Right renal pelvis (tissue), 4 donors: Measurements from ENCODE around the gene ME3. TPM values are rescaled to one million over a fixed set of nuclear protein-coding genes. Genes with fewer than 3 reads are reported as not detected.
A peak's percentile ranks its signal among the peaks of the same experiment; 100 is the strongest.

Experiments
- DNase-seq, 4 donors: peaks; one replicate each; pipeline ENCODE4 v3.0.0-alpha.2; 2013; ENCODE audit warnings: low read depth in 4 of 4, low spot score in 3 of 4, missing footprints in 1 of 4
- polyA plus RNA-seq, 4 donors: library from polyadenylated mRNA; unstranded; fragments of 120-200 nt; gene quantifications; one replicate each; pipeline ENCODE4 v1.2.1, GENCODE V29; 2013; ENCODE audit not compliant: insufficient read length in 4 of 4

Gene ME3
- polyA plus RNA-seq, 4 donors: 29.1 to 32.4 (median 29.4) TPM

DNA sequence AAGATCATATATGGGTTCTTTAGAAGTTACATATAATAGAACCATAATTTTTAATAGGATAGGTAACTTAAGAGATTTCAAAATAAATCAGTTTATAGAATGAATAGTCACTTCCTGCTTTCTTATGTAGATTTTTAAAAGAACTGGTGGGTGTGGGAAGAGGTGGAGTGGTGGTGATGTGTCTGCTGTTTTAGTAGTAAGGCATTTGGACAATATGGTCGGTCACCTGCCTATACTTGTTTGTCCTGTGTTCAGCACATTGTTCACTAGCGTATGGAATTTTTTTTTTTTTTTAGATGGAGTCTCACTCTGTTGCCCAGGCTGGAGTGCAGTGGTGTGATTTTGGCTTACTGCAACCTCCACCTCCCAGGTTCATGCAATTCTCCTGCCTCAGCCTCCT lies 258.4 kb downstream of the ME3 start:
- DNase-seq: no peak

- DNase-seq: no peak
Measured at GRCh38 chr11:86408845-86409244, 263.6 kb downstream of the ME3 start.

- DNase-seq: no peak
Measured at GRCh38 chr11:86403458-86403857, 269.0 kb downstream of the ME3 start.

DNA sequence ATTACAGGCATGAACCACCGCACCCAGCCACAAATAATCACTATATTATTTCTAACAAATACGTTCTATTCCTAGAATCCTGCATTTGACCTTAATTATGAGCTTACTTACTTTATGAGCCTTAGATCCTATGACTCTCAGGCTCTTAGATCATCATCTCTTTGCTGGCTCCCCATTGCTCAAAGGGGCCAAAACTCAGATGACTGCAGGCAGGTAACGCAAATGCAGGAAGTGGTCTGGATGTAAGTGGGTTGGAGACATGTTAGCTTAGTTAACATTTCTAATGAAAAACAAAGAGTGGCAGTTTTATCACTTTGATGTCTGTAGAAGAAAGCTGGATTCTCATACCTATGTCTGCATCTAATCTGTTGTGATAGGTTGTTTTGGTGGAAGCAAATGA lies 274.3 kb downstream of the ME3 start:
- DNase-seq: no peak

DNA sequence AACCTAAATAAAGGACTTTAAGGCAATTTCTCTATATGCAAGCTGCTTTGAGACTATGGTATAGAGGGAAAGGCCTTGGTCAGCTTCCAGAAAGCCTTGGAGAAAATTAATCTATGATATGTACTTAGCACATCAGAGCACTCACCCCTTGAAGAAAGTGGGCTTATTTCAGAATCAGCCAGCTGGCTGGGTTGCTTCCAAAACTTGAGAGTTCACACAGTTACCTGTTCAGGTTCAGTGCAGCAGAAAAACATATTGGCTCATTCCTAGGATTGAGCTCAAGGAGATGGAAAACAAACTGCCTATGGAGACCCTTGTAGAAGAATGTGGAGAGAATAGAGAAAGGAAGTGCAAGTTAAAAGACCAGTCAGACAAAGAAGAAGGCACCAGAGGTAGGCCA lies 275.1 kb downstream of the ME3 start:
- no peak for DNase-seq

DNA sequence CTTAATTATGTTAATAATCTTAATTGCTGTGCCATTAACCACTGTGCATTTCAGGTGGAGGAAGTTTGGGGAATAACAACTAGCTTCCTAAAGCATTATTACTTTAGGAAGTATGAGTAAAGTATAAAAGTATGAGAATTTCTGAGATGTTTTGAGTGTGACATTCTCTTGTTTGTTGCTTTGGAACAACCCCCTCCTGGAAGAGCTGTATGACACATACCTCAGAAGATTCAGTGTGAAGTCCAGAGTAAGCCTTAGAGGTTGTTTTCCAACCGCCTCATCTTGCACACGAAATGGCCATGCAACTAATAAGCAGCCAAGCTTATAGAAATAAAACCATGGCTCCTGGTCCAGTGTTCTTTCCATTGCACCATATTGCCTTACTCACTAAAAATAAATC lies 276.0 kb downstream of the ME3 start:
- DNase-seq: no peak

DNA sequence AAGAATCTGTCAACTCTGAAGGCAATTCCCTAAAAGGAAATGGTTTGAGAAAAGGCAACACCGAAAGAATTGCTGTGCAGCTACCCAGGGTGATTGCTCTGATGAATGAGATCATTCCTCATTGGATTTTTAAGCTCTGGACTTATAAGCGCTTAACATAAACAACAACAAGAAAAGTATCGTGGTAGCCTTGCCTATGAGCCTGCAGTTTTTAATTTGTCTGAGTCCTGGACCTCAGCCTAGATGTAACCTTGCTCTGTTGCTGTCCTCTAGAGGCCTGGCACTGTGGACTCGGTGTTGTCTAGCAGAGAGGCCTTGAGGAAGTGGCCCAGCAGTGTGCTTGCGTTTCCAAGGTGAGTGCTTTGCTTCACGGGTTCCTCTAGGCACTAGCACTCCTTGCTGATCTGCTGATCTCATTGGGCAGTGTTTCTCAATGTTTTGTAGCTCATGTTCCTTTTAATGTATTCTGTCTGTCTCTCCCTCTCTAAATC lies 277.3 kb downstream of the ME3 start:
- peak in 1 of 4 donors; percentile 12 for DNase-seq

Other genes starting within 250 kb of the ME3 start
- gene PRSS23, start 127.9 kb upstream of the ME3 start, polyA plus RNA-seq: 100 to 1,000 TPM; 106 to 124 (median 113) TPM